ENCODE data around the gene OPRL1.
"Not testable (repeated sequence)": the region's sequence is repeated elsewhere in the genome, so short reads cannot be mapped to it uniquely, and the experiment has no call there.

OPRL1 gene

GRCh38 chr20:64106435-64106961 is 26.6 kb downstream of the OPRL1 start:
- no peak for DNase-seq

- no peak for DNase-seq
These were observed 27.3 kb downstream of the OPRL1 start, which contains the start of gene NPBWR2 for GRCh38 chr20:64106981-64107735. NPBWR2 (minus strand) TSS chr20:64107565; CDS start chr20:64106831, 734 bp downstream.

GRCh38 chr20:64107736-64108457 is 28.0 kb downstream of the OPRL1 start:
- DNase-seq: no peak

- no peak for DNase-seq
These were observed 29.1 kb downstream of the OPRL1 start for GRCh38 chr20:64108731-64109681.

GRCh38 chr20:64109831-64110391 is 30.0 kb downstream of the OPRL1 start:
- no peak for DNase-seq

GRCh38 chr20:64110411-64111068 is 30.7 kb downstream of the OPRL1 start:
- DNase-seq: no peak

GRCh38 chr20:64111841-64112641 is 32.2 kb downstream of the OPRL1 start:
- DNase-seq: no peak

GRCh38 chr20:64112691-64113443 is 33.0 kb downstream of the OPRL1 start:
- DNase-seq: no peak

GRCh38 chr20:64113444-64113775 is 33.5 kb downstream of the OPRL1 start:
- DNase-seq: no peak

GRCh38 chr20:64113796-64114355 is 34.0 kb downstream of the OPRL1 start:
- no peak for DNase-seq

- DNase-seq: no peak
These were observed 34.6 kb downstream of the OPRL1 start for GRCh38 chr20:64114356-64114971.

GRCh38 chr20:64115171-64115911 is 35.5 kb downstream of the OPRL1 start:
- no peak for DNase-seq

GRCh38 chr20:64116016-64116415 is 36.1 kb downstream of the OPRL1 start:
- no peak for DNase-seq

- DNase-seq: no peak
These were observed 36.9 kb downstream of the OPRL1 start for GRCh38 chr20:64116541-64117431.

GRCh38 chr20:64117432-64117777 is 37.5 kb downstream of the OPRL1 start:
- not testable (repeated sequence) for DNase-seq

- DNase-seq: no peak
These were observed 39.4 kb downstream of the OPRL1 start for GRCh38 chr20:64119301-64119680.

GRCh38 chr20:64119681-64120341 is 39.9 kb downstream of the OPRL1 start:
- peak; percentile 18 for DNase-seq
